ENCODE data around the gene DPF3. TPM values are rescaled to one million over a fixed set of nuclear protein-coding genes. Genes with fewer than 3 reads are reported as not detected.

DPF3 gene
- total RNA-seq, 6 experiments from 2014 or later = 1.2 to 5.7 (median 2.9) TPM

- Histone ChIP-seq H3K27me3 (no peaks in the 10 kb centered on the region), H3K27ac (no peak overlapping the region), H3K4me3 (no peak overlapping the region), H3K9me3 (no peaks in the 10 kb centered on the region), H3K4me1 (peaks cover 0 to 15% (median 0%) of the 10 kb centered on the region in 4 donors), H3K36me3 (no peaks in the 10 kb centered on the region)
- ATAC-seq (no peak), DNase-seq (no peak)
- intact Hi-C loops (cut with DNase I) = no loop called here
- no peak for TF ChIP-seq CTCF (IDR thresholded peaks at IDR 0.05)
- no peak for TF ChIP-seq POLR2A (IDR thresholded peaks at IDR 0.05)
Measured at GRCh38 chr14:72721083-72721482, 172.8 kb downstream of the DPF3 start.

- Histone ChIP-seq H3K4me1 (no peaks in the 10 kb centered on the region), H3K27ac (no peak overlapping the region), H3K4me3 (no peak overlapping the region), H3K36me3 (no peaks in the 10 kb centered on the region), H3K9me3 (no peaks in the 10 kb centered on the region), H3K27me3 (no peaks in the 10 kb centered on the region)
- 83% methylated on average over 2 of the region's 2 CpGs for WGBS (ENCODE audit: insufficient coverage, low coverage, low lambda C conversion rate, missing lambda C conversion rate)
- ATAC-seq = no peak
- intact Hi-C loops (cut with DNase I) = no loop called here
- DNase-seq = no peak
- no peak for TF ChIP-seq CTCF (IDR thresholded peaks at IDR 0.05)
- TF ChIP-seq POLR2A (IDR thresholded peaks at IDR 0.05) = no peak
Measured at GRCh38 chr14:72717220-72717619, 176.7 kb downstream of the DPF3 start.

- DNase-seq = no peak
- Histone ChIP-seq H3K4me3 (no peak overlapping the region), H3K27ac (no peak overlapping the region), H3K9me3 (no peaks in the 10 kb centered on the region), H3K4me1 (no peaks in the 10 kb centered on the region), H3K36me3 (no peaks in the 10 kb centered on the region), H3K27me3 (no peaks in the 10 kb centered on the region)
- WGBS (ENCODE audit: insufficient coverage, low coverage, low lambda C conversion rate, missing lambda C conversion rate) = 96% methylated on average over 4 of the region's 4 CpGs
- intact Hi-C loops (cut with DNase I) = no loop called here
- no peak for ATAC-seq
- TF ChIP-seq CTCF (IDR thresholded peaks at IDR 0.05) = no peak
- TF ChIP-seq POLR2A (IDR thresholded peaks at IDR 0.05) = no peak
Measured at GRCh38 chr14:72716476-72716875, 177.4 kb downstream of the DPF3 start.

GRCh38 chr14:72715850-72716228, 178.1 kb downstream of the DPF3 start:
- WGBS (ENCODE audit: insufficient coverage, low coverage, low lambda C conversion rate, missing lambda C conversion rate) = 89% methylated on average over 3 of the region's 9 CpGs
- Histone ChIP-seq H3K9me3 (no peaks in the 10 kb centered on the region), H3K27ac (no peak overlapping the region), H3K36me3 (no peaks in the 10 kb centered on the region), H3K4me3 (no peak overlapping the region), H3K4me1 (no peaks in the 10 kb centered on the region), H3K27me3 (no peaks in the 10 kb centered on the region)
- intact Hi-C loops (cut with DNase I) = no loop called here
- ATAC-seq (no peak), DNase-seq (no peak)
- TF ChIP-seq POLR2A (IDR thresholded peaks at IDR 0.05) (no peak), CTCF (IDR thresholded peaks at IDR 0.05) (no peak)

- Histone ChIP-seq H3K36me3 (no peaks in the 10 kb centered on the region), H3K27me3 (no peaks in the 10 kb centered on the region), H3K4me3 (no peak overlapping the region), H3K9me3 (no peaks in the 10 kb centered on the region), H3K4me1 (no peaks in the 10 kb centered on the region), H3K27ac (no peak overlapping the region)
- no peak for DNase-seq
- ATAC-seq = peak in 1 of 4 donors; percentile 20
- intact Hi-C loops (cut with DNase I) = no loop called here
- no peak for TF ChIP-seq POLR2A (IDR thresholded peaks at IDR 0.05)
- no peak for TF ChIP-seq CTCF (IDR thresholded peaks at IDR 0.05)
- 76% methylated on average over 2 of the region's 7 CpGs for WGBS (ENCODE audit: insufficient coverage, low coverage, low lambda C conversion rate, missing lambda C conversion rate)
Measured at GRCh38 chr14:72715215-72715849, 178.6 kb downstream of the DPF3 start.

Data from right lobe of liver (tissue), 6 donors.